ENCODE data around the gene SYNDIG1.

The SYNDIG1 gene

DNA sequence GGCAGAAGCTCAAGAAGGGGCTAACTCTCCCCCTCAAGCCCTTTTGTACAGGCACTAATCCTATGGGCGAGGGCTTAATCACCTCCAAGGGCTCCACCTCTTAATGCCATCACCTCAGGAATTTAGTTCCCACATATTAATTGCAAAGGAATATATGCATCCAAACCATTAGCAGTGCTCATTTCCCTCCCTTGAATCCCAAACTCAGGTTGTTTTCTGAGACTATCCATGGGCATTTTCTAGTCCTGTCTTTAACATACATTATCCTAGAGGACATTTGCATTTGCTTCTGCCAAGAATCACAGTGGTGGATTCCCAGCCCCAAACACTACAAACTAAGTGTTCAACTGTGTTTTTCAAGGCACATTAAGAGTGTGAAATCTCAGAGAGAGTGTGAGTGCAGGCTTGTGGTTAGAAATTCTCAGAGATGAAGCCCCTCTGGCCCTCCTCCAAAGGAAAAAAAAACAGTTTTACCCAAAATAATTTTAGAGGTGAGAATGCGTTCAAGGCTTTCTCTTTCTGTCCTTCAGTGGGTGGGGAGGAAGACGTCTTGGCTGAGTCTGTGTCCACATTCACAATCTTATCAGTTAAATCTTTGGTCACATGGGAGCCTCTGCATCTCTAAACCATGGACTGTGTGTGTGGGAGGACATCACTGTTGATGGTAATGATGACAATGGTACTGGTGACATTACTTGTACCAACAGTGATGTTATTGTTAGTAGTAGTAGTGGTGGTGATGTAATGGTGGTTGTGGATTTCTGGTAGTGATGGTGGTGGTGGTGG lies 59.3 kb downstream of the SYNDIG1 start:
- DNase-seq (ENCODE audit: low read depth), result no peak

- no peak for DNase-seq (ENCODE audit: low read depth)
These were observed 59.9 kb downstream of the SYNDIG1 start for GRCh38 chr20:24529369-24529719.

- DNase-seq (ENCODE audit: low read depth), result no peak
These were observed 60.8 kb downstream of the SYNDIG1 start for GRCh38 chr20:24530131-24530680.

GRCh38 chr20:24531202-24531601 lies 61.8 kb downstream of the SYNDIG1 start:
- no peak for DNase-seq (ENCODE audit: low read depth)

- no peak for DNase-seq (ENCODE audit: low read depth)
These were observed 62.4 kb downstream of the SYNDIG1 start for GRCh38 chr20:24531631-24532419.

DNA sequence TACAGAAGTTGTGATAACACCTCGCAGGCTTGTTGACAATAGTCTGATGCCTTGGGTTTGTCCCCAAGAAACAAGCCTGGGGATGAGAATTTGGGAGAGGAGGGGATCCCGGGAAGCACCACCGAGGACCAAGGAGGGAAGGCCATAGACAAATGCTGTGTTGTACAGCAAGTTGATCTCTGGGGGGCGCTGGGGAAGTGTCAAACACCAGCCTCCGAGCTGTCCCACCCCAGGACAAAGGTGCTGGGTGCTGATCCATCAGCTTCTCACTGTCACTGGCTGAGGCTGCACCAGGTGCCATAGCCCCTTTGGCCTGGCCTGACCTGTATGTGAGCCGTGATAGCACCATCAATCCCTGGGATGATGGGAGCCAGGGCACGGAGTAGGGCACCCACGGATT lies 64.0 kb downstream of the SYNDIG1 start:
- no peak for DNase-seq (ENCODE audit: low read depth)

GRCh38 chr20:24534282-24534681 lies 64.9 kb downstream of the SYNDIG1 start:
- DNase-seq (ENCODE audit: low read depth), result no peak

DNA sequence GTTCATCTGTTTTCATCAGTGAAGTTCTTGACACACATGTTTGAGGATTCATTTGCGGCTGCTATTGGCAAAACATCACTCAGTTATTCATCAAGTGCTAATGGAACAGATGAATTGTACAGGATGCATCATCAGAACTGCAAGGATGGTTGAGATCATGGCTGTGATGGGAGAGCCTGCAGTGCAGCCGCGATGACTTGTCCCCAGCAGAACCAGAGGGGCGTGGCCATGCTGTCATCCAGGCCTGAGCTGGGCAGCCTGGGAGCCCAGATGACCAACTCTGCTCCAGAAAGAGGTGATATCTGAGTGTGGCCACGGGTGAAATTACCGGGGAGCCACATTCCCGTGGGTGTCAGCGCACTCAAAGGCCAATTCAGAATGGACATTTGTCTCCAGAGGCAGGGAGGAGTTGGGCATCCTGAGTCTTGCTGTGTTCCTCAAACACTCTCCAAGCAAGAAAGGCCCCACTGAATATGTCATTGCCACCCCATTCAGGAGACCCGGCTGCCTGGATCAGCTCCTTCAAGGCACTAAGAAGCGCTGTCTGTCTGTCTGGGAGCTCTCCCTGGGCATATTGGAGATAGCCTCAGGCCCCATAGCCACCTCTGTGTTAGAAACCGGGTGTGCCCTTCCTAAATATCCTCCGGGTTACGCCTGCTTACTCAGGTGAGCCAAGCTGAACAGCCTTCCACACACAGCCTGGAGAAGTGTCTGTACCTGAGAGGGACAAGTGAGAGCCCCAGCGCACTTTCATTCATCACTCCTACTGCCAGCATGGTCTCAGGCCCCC lies 66.7 kb downstream of the SYNDIG1 start:
- no peak for DNase-seq (ENCODE audit: low read depth)

- DNase-seq (ENCODE audit: low read depth), result no peak
These were observed 67.8 kb downstream of the SYNDIG1 start for GRCh38 chr20:24537210-24537609.

DNA sequence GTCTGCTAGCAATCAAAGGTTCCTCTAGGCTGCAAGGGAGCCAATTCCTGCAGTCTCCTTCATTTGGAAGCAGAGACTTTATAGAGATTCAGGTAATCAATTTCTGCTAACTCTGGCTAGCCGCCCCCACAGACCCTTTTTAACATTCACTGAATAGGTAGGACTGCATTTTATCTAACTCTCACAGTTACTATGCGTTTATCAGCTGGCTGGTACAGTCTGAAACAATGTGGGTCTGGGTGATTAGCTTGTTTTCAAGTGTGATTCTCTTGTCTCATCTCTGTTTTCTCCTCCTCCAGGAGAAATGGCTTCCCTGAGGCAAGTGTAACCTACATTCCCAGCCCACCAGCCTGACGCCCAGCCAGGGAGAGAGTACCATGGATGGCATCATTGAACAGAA lies 73.3 kb downstream of the SYNDIG1 start:
- DNase-seq (ENCODE audit: low read depth), result no peak

- no peak for DNase-seq (ENCODE audit: low read depth)
These were observed 73.7 kb downstream of the SYNDIG1 start for GRCh38 chr20:24543168-24543567.

GRCh38 chr20:24543741-24544140 lies 74.3 kb downstream of the SYNDIG1 start:
- no peak for DNase-seq (ENCODE audit: low read depth)

GRCh38 chr20:24544371-24544770 lies 74.9 kb downstream of the SYNDIG1 start:
- no peak for DNase-seq (ENCODE audit: low read depth)

DNA sequence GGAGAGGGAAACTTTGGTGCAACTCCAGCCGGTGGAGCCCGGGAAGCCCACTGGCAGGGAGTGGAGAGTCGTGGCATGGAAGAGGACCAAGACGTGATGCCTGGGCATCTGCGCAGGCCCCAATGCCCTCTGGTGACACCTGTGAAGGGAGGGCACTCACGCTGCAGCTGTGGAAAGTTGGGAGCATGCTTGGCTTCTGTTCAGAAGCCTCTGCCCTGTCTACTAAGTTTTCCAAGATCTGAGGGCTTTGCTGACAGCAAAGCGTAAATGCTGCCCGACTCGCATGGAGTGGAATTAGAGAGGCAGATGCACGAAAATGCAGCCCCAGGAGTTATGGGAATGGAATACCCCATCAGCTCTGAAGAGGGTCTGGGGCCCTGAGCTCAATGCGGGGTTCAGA lies 75.7 kb downstream of the SYNDIG1 start:
- DNase-seq (ENCODE audit: low read depth), result no peak

DNA sequence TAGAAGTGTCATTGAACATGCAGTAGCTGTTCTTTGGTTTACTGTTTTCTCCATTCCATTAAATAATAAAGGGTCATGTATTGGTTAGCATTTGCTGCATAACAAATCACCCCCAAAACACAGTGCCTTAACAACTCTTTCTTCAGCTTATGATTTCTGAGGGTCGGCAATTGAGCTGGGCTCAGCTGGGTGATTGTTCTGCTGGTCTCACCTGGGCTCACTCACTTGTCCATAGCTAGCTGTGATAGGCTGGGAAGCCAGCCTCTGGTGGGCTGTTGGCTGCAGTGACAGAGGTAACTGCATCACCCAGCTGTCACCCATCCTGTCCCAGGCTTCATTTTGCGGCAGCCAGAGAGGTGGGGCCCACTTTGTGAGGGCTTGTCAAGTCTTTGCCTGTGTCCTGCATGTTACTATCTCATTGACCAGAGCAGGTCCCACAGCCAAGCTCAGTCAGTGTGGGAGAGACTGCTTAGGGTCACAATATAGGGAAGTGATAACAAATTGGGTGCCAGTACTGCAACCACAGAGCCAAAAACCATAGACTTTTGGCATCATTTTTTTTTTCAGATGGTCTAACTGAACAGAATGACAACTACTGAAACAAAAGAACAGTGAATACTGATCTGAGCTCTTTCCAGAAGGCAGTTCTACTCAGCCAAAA lies 76.9 kb downstream of the SYNDIG1 start:
- no peak for DNase-seq (ENCODE audit: low read depth)

DNA sequence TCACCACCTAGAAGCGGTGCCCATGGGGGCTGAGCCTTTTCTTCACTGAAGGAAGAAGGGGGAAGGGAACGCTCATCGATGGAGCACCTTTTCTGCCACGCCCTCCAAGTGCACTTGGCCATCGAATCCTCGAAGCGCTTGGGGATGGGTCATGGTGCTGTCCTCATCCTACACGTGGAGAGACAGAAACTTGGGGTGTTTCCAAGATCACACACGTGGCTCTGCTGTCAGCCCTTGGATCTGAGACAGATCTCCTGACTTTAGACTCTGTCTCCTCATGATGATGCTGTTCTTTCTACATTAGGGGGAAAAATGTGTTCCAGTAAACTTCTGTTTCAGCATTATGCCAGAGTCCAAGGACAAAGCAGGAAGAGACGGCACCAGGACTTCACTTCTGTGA lies 78.5 kb downstream of the SYNDIG1 start:
- no peak for DNase-seq (ENCODE audit: low read depth)

DNA sequence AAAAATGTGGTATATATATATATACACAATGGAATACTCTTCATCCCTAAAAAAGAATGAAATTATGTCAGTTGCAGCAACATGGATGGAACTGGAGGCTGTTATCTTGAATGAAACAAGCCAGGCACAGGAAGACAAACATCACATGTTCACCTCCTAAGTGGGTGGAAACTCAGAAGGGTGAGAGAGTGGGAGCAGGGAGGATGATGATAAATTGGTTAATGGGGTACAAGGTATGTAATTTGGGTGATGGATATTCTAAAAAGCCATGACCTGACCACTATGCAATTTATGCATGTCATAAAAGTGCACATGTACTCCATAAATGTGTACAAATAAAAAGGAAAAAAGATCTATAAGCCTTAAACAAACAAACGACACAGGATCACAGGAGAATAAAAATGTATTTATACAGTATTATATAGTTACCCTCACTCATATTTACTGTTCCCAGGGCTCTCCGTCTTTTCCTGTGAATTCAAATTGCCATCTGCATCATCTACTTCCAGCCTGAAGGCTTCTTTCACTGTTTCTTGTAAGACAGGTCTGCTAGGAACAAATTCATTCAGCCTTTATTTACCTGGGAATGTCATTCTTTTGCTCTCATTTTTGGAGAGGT lies 89.8 kb downstream of the SYNDIG1 start:
- no peak for DNase-seq (ENCODE audit: low read depth)

- no peak for DNase-seq (ENCODE audit: low read depth)
These were observed 91.4 kb downstream of the SYNDIG1 start for GRCh38 chr20:24560571-24561491.

- DNase-seq (ENCODE audit: low read depth), result no peak
These were observed 96.5 kb downstream of the SYNDIG1 start for GRCh38 chr20:24565835-24566351.

DNA sequence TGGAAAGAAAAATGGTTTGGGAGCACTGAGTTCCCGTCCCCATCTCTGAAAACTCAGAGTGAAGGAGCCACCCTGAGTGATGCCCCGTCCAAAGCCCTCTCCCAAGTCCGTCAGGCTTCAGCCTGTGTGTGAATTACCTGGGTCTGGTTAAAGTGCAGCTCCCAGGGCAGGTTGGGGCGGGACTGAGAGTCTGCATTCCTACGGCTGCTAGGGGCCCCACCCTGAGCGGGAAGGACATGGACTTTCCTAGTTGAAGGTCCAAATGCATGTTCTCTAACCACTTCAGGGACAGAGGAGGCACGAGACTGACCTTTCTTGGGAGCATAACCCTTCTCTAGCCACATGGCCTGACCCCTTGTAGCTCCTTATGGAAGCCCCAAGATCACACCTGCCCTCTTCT lies 97.2 kb downstream of the SYNDIG1 start:
- DNase-seq (ENCODE audit: low read depth), result no peak
